Mucosa of gallbladder (tissue), 1 donor: ENCODE data around the gene SLC22A12. TPM values are rescaled to one million over a fixed set of nuclear protein-coding genes. Genes with fewer than 3 reads are reported as not detected.

Experiments
- DNase-seq: peaks from one replicate; pipeline ENCODE4 v3.0.0-alpha.2; 2020; ENCODE audit warnings: low spot score
- total RNA-seq: library from RNA; stranded (reverse); gene quantifications from one replicate; pipeline ENCODE4 v1.2.1, GENCODE V29; 2021
- donor health status: DM: no; HTN: no; CAD: no.

Gene SLC22A12
- total RNA-seq, 1 donor from 2014 or later: not detected

DNA sequence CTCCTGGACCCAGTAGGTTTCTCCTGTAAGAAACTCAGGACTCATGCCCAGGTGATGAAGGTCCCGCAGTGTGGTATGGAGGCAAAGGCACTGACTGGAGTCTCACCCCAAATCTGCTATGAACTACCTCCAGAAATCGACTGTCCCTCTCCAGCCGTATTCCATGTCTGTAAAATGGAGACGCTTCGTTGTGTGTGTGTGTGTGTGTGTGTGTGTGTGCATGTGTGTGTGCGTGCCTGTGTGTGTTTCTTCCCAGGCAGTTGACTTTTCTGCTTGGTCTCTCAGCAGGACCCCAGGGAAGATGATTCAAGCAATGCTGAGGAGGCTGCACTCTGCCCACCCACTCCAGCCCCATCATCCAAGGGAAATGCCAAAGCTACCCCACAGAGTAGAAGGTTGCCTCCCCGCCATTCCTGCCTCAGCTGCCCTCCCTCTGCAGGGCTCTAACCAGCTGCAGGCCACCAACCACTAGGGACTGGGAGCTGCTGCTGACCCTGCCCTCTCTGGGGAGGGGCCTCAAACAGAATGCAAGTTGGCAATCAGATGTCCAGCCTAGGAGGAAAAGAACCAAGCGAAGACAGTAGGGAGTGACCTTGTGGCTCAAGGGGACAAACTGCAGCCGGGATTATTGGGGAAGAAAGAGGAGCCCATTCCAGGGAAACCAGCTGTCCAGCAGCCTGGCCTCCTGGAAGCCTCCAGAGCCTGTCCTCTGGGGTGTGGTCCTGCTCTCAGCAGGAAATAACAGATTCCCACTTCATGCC lies 56.2 kb downstream of the SLC22A12 start:
- DNase-seq: no peak

DNA sequence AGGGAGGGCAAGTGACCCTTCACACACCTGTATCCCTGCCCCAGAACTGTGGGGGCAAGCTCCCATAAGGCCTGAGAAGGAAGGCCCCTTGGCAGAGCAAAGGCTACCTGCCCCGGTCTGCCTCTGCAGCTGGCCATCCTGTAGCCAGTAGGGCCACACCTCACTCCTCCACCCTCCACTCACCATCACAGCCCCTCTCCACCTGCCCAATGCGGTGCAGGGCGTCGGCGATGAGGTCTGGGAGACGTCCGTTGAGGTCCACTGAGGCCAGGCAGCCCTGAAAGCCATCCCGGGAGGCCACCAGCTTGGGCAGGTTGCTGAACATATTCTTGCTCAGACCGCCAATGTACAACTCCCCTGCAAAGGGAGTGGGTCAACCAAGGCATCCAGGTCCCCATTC lies 57.5 kb downstream of the SLC22A12 start:
- no peak for DNase-seq

DNA sequence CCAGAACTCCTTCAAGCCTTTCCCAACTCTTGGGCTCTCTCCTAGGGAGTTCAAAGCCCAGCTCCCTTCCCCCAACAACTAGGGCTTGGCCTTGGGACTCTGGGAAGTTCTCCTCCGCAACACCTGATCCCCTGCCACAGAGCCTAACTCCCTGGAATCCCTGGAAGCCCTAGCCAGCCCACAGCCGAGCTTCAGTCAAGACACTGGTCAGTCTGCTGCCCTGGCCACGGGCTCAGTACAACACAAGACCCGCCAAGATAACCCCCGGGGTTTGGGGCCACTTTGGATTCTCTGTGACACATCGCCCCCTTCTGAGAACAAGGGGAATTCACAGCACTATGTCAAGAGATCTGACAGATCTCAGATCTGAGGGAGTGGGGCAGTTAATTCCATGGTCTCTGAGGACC lies 58.3 kb downstream of the SLC22A12 start:
- no peak for DNase-seq

DNA sequence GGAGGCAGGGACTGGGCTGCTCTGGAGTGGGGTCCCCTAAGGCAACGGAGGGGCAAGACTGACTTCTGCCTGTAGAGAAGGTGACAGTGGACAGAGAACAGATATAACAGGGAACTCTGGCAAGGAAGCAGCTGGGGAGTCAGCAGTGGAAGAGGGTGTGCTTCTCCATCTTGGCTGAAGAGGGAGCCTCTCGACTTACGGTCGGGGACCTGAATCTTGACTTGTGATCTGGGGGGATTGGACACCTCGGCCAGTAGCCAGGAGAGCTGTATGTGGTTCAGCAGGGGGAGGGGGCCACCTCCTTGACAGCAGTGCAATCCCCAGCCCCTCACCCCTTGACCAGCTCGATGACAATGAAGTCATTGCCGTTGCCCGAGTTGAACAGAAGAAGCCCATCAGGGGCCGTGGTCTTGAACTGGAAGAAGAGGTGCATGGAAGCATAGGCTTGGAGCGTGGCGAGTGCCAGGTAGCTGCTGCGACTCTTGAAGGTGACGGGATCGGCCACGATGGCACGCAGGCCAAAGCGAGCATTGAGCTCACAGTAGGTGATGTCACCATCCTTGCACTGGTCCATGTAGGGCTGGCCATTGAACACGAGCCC lies 60.0 kb downstream of the SLC22A12 start:
- DNase-seq: no peak

Other genes with a start within 250 kb of the SLC22A12 start
- 33.0 TPM for gene RPS6KA4, start 232.1 kb upstream of the SLC22A12 start, total RNA-seq
- gene SLC22A11, start 35.3 kb upstream of the SLC22A12 start, total RNA-seq: 0.12 TPM
- gene NRXN2, start 132.0 kb downstream of the SLC22A12 start, total RNA-seq: 8.1 TPM
- 17.1 TPM for gene RASGRP2, start 152.9 kb downstream of the SLC22A12 start, total RNA-seq
- gene PYGM, start 168.8 kb downstream of the SLC22A12 start, total RNA-seq: 14.3 TPM
- 263 TPM for gene SF1, start 187.3 kb downstream of the SLC22A12 start, total RNA-seq
- gene MAP4K2, start 212.0 kb downstream of the SLC22A12 start, total RNA-seq: 23.1 TPM
- 34.8 TPM for gene MEN1, start 219.3 kb downstream of the SLC22A12 start, total RNA-seq